Endometrial microvascular endothelial cells (primary cell): ENCODE data around the gene TPK1. TPM values are rescaled to one million over a fixed set of nuclear protein-coding genes. Genes with fewer than 3 reads are reported as not detected.

Experiments
- in situ Hi-C: cut with HindIII; loops from 2 replicates; pipeline ENCODE4 v1.10.0; 2017; ENCODE audit warnings: low sequenced_read_pairs, low pct_unique_long_range_greater_than_20kb; ENCODE audit errors: inconsistent ontology term
- total RNA-seq: library from RNA; depleted of rRNA; stranded (reverse); fragments of >200 nt; gene quantifications from one replicate; pipeline ENCODE4 v1.2.3, GENCODE V29; 2015; ENCODE audit errors: inconsistent ontology term

The TPK1 gene
- total RNA-seq, 1 donor from 2014 or later = 16.1 TPM

DNA sequence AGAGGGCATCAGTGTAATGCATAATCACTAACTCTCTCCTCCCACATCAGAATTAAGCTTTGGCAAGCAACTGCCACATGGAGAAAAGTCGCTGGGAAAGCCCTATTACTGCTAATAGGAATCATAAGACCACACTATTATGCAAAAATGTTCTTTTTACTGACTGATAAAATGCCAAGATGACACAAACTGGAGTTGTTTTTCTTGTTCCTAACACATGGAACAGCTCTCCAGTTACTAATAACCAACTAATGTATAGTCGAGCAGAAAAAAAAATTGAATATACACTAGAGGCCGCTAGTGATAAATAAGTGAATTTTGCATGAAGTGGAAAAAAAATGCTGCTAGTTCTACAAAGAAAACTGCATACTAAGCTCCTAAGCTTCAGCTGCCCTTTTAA, 165.6 kb downstream of the TPK1 start:
- in situ Hi-C loops = no loop called here

DNA sequence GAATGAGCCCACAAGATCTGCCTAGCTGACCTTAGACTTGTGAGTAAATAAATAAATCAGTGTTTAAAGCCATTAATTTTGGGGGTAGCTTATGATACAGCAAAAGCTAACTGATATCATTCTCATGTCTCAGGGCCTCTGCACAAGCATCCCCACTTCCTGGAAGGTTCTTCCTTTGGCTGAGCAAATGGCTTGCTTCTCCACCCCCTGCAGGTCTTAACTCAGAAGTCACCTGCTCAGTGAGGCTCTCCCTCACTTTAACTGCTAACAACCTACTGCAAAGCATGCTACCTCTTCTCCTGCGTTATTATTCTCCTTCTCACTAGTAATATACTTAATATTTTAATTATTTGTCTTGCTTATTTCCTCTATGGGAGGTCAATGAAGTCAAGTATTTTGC, 167.3 kb downstream of the TPK1 start:
- in situ Hi-C loops = no loop called here

GRCh38 chr7:144665689-144666381, 170.0 kb downstream of the TPK1 start:
- in situ Hi-C loops = no loop called here

GRCh38 chr7:144659211-144659610, 176.6 kb downstream of the TPK1 start:
- in situ Hi-C loops = no loop called here

DNA sequence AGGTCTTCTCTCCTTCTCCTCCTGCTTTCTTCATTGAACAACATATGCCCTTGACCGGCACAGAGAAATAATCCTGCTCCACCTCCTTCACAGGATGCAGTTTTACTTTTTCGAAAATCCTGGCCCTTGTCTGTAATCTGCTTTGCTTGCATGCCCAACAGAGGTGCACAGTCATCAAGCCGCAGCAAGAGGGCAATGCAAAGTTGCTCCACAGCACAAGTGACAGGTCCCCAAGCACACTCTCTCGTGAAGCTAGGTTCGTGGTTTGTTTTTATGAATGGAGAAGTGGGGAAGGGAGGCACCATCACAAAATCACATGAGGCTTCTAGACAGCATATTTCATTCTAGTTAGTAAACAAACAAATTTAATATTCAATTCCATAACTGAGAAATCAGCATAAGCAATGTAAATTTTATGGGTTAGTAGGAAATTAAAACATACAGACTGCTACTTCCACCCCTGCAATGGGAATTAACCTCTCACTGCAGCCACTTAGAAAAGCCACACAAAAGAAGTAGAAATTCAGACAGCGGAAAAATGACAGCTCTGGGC, 178.8 kb downstream of the TPK1 start:
- in situ Hi-C loops = no loop called here

- in situ Hi-C loops = no loop called here
Observed at GRCh38 chr7:144653449-144653848, 182.4 kb downstream of the TPK1 start.

GRCh38 chr7:144650439-144650838, 185.4 kb downstream of the TPK1 start:
- in situ Hi-C loops = no loop called here

- in situ Hi-C loops = no loop called here
Observed at GRCh38 chr7:144649120-144649519, 186.7 kb downstream of the TPK1 start.

- in situ Hi-C loops = no loop called here
Observed at GRCh38 chr7:144641389-144642044, 194.3 kb downstream of the TPK1 start.

GRCh38 chr7:144632724-144633123, 203.1 kb downstream of the TPK1 start:
- in situ Hi-C loops = no loop called here

DNA sequence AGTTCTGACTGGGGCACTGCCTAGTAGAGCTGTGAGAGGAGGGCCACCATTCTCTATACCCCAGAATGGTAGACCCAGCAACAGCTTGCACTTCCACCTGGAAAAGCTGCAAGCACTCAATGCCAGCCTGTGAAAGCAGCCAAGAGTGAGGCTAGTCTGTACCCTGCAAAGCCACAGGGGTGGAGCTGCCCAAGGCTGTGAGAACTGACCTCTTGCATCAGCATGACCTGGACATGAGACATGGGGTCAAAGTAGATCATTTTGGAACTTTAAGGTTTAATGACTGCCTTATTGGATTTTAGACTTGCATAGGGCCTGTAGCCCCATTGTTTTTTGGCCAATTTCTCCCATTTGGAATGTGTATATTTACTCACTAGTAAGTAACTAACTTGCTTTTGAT, 206.3 kb downstream of the TPK1 start:
- in situ Hi-C loops = no loop called here

GRCh38 chr7:144629011-144629410, 206.8 kb downstream of the TPK1 start:
- in situ Hi-C loops = no loop called here

- in situ Hi-C loops = no loop called here
Observed at GRCh38 chr7:144628176-144628575, 207.7 kb downstream of the TPK1 start.

DNA sequence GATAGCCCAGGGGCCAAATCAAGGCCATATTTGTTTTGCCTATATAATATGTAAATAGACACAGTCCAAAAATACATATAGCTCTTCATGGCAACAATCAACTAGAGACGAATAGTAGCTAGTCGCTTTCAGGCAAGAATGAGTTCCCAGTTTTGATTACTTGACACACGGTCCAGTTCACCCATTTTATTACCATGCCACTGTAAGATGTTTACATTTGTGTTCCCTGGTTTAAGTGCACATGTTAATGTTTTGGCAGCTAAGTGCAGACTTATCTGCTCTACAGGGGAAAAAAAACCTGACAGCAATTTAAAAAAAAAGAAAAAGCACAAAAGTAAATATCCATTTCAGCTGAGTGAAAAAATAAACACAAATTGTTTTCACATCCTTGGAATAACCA, 213.1 kb downstream of the TPK1 start:
- in situ Hi-C loops = no loop called here

GRCh38 chr7:144606261-144606660, 229.6 kb downstream of the TPK1 start:
- in situ Hi-C loops = no loop called here

DNA sequence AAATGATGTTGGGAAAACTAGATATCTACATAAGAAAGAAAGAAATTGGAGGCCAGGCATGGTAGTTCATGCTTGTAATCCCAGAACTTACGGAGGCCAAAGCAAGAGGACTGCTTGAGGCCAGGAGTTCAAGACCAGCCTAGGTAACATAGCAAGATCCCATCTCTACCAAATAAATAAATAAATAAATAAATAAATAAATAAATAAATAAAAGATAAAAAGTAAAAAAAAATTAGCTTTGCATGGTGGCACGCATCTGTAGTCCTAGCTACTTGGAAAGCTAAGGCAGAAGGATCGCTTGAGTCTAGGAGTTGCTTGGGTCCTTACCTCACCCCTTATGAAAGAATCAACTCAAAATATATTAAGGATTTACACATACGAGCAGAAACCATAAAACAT, 238.9 kb downstream of the TPK1 start:
- in situ Hi-C loops = no loop called here

- in situ Hi-C loops = no loop called here
Observed at GRCh38 chr7:144594580-144594979, 241.3 kb downstream of the TPK1 start.

- in situ Hi-C loops = no loop called here
Observed at GRCh38 chr7:144588559-144589051, 247.2 kb downstream of the TPK1 start.

DNA sequence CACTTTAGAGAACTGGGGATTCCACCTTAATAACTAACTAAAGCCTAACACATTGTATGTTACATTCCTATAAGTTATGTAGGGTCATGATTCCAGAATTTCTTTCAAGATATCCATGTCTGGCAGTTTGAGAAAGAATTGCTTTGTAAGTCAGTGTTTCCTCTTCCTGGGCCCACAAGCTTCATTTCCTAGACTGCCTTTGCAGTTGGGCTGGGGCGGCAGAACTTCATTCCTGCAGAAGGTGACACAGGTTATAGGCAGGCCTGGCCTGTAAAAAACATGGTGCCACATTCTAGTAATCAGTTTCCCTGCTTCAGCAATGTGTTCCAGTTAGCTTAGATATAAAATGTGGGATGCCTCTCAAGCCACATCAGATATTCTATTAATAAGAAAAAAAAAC, 248.2 kb downstream of the TPK1 start:
- in situ Hi-C loops = no loop called here

GRCh38 chr7:144584726-144585125, 251.1 kb downstream of the TPK1 start:
- in situ Hi-C loops = no loop called here
